ENCODE results near the gene MBD1.
"Not testable (repeated sequence)": the region's sequence is repeated elsewhere in the genome, so short reads cannot be mapped to it uniquely, and the experiment has no call there.

Gene MBD1

GRCh38 chr18:50272568-50272967, 8.8 kb downstream of the MBD1 start:
- no peak overlapping the region for H3K9ac ChIP-seq (ENCODE audit: low read depth, low read length)
- peaks cover 86% of the 10 kb centered on the region for H3K36me3 ChIP-seq (ENCODE audit: control insufficient read depth, insufficient read depth, low read length)
- H3K4me1 ChIP-seq (ENCODE audit: control insufficient read depth, insufficient read depth, low read length): 0 out of 2 replicates have a peak, but pooled peaks cover 6% of the 10 kb centered on the region
- no peaks in the 10 kb centered on the region for H3K27me3 ChIP-seq (ENCODE audit: control insufficient read depth, insufficient read depth, low read length)
- no peaks in the 10 kb centered on the region for H3K9me3 ChIP-seq (ENCODE audit: control insufficient read depth, insufficient read depth, low read length)
- no peak overlapping the region for H3K27ac ChIP-seq (ENCODE audit: low read depth, low read length)
- no peak overlapping the region for H3K4me3 ChIP-seq (ENCODE audit: low read depth, low read length)

GRCh38 chr18:50268022-50268747, 13.1 kb downstream of the MBD1 start:
- no peaks in the 10 kb centered on the region for H3K9me3 ChIP-seq (ENCODE audit: control insufficient read depth, insufficient read depth, low read length)
- H3K27ac ChIP-seq (ENCODE audit: low read depth, low read length): no peak overlapping the region
- H3K27me3 ChIP-seq (ENCODE audit: control insufficient read depth, insufficient read depth, low read length): no peaks in the 10 kb centered on the region; the same call in none of the 2 replicates
- peak overlapping the region; percentile 45 for H3K9ac ChIP-seq (ENCODE audit: low read depth, low read length)
- H3K4me3 ChIP-seq (ENCODE audit: low read depth, low read length): peak overlapping the region; percentile 79
- peaks cover 44% of the 10 kb centered on the region for H3K36me3 ChIP-seq (ENCODE audit: control insufficient read depth, insufficient read depth, low read length)
- peaks cover 10% of the 10 kb centered on the region; the same call in 1 of the 2 replicates for H3K4me1 ChIP-seq (ENCODE audit: control insufficient read depth, insufficient read depth, low read length)

GRCh38 chr18:50266248-50266704, 15.0 kb downstream of the MBD1 start, which contains the start of gene CFAP53:
TSS of gene CFAP53 (minus strand) at chr18:50266495. CDS start at chr18:50266404, 91 bp downstream.
- no peak within 1 kb of the TSS for H3K9ac ChIP-seq (ENCODE audit: low read depth, low read length)
- H3K27ac ChIP-seq (ENCODE audit: low read depth, low read length): no peak within 1 kb of the TSS
- peaks cover 10% of the 10 kb centered on the region; the same call in 1 of the 2 replicates for H3K4me1 ChIP-seq (ENCODE audit: control insufficient read depth, insufficient read depth, low read length)
- H3K4me3 ChIP-seq (ENCODE audit: low read depth, low read length): peak within 1 kb of the TSS; percentile 90
- H3K9me3 ChIP-seq (ENCODE audit: control insufficient read depth, insufficient read depth, low read length): no peaks in the 10 kb centered on the region
- peaks cover 25% of the 10 kb centered on the region for H3K36me3 ChIP-seq (ENCODE audit: control insufficient read depth, insufficient read depth, low read length)
- no peaks in the 10 kb centered on the region; the same call in none of the 2 replicates for H3K27me3 ChIP-seq (ENCODE audit: control insufficient read depth, insufficient read depth, low read length)

- H3K4me3 ChIP-seq (ENCODE audit: low read depth, low read length): no peak overlapping the region
- no peaks in the 10 kb centered on the region for H3K9me3 ChIP-seq (ENCODE audit: control insufficient read depth, insufficient read depth, low read length)
Measured at GRCh38 chr18:50262977-50263376, 18.3 kb downstream of the MBD1 start.

GRCh38 chr18:50250935-50251334, 30.4 kb downstream of the MBD1 start:
- no peak overlapping the region for H3K27ac ChIP-seq (ENCODE audit: low read depth, low read length)
- no peak overlapping the region for H3K4me3 ChIP-seq (ENCODE audit: low read depth, low read length)
- no peaks in the 10 kb centered on the region for H3K27me3 ChIP-seq (ENCODE audit: control insufficient read depth, insufficient read depth, low read length)
- no peaks in the 10 kb centered on the region for H3K36me3 ChIP-seq (ENCODE audit: control insufficient read depth, insufficient read depth, low read length)
- H3K9me3 ChIP-seq (ENCODE audit: control insufficient read depth, insufficient read depth, low read length): no peaks in the 10 kb centered on the region
- no peak overlapping the region for H3K9ac ChIP-seq (ENCODE audit: low read depth, low read length)
- peaks cover 8% of the 10 kb centered on the region for H3K4me1 ChIP-seq (ENCODE audit: control insufficient read depth, insufficient read depth, low read length)

More at GRCh38 chr18:50262977-50263376, 18.3 kb downstream of the MBD1 start:
- H3K4me1 ChIP-seq (ENCODE audit: control insufficient read depth, insufficient read depth, low read length): peaks cover 7% of the 10 kb centered on the region; the same call in 1 of the 2 replicates
- no peaks in the 10 kb centered on the region; the same call in none of the 2 replicates for H3K27me3 ChIP-seq (ENCODE audit: control insufficient read depth, insufficient read depth, low read length)
- no peak overlapping the region for H3K27ac ChIP-seq (ENCODE audit: low read depth, low read length)
- H3K36me3 ChIP-seq (ENCODE audit: control insufficient read depth, insufficient read depth, low read length): no peaks in the 10 kb centered on the region
- no peak overlapping the region for H3K9ac ChIP-seq (ENCODE audit: low read depth, low read length)

- Histone ChIP-seq H3K9me3 (ENCODE audit: control insufficient read depth, insufficient read depth, low read length) (no peaks in the 10 kb centered on the region), H3K4me3 (ENCODE audit: low read depth, low read length) (no peak overlapping the region), H3K36me3 (ENCODE audit: control insufficient read depth, insufficient read depth, low read length) (no peaks in the 10 kb centered on the region), H3K27me3 (ENCODE audit: control insufficient read depth, insufficient read depth, low read length) (no peaks in the 10 kb centered on the region), H3K4me1 (ENCODE audit: control insufficient read depth, insufficient read depth, low read length) (peaks cover 8% of the 10 kb centered on the region), H3K9ac (ENCODE audit: low read depth, low read length) (no peak overlapping the region), H3K27ac (ENCODE audit: low read depth, low read length) (no peak overlapping the region)
Measured at GRCh38 chr18:50249576-50249975, 31.7 kb downstream of the MBD1 start.

- no peak overlapping the region for H3K4me3 ChIP-seq (ENCODE audit: low read depth, low read length)
- H3K9me3 ChIP-seq (ENCODE audit: control insufficient read depth, insufficient read depth, low read length): no peaks in the 10 kb centered on the region
- H3K36me3 ChIP-seq (ENCODE audit: control insufficient read depth, insufficient read depth, low read length): no peaks in the 10 kb centered on the region
- H3K27me3 ChIP-seq (ENCODE audit: control insufficient read depth, insufficient read depth, low read length): no peaks in the 10 kb centered on the region
- no peak overlapping the region for H3K9ac ChIP-seq (ENCODE audit: low read depth, low read length)
- peaks cover 8% of the 10 kb centered on the region for H3K4me1 ChIP-seq (ENCODE audit: control insufficient read depth, insufficient read depth, low read length)
- H3K27ac ChIP-seq (ENCODE audit: low read depth, low read length): no peak overlapping the region
Measured at GRCh38 chr18:50247561-50247960, 33.8 kb downstream of the MBD1 start.

GRCh38 chr18:50241768-50242167, 39.6 kb downstream of the MBD1 start:
- H3K9ac ChIP-seq (ENCODE audit: low read depth, low read length); H3K4me3 ChIP-seq (ENCODE audit: low read depth, low read length); H3K27me3 ChIP-seq (ENCODE audit: control insufficient read depth, insufficient read depth, low read length); H3K36me3 ChIP-seq (ENCODE audit: control insufficient read depth, insufficient read depth, low read length); H3K4me1 ChIP-seq (ENCODE audit: control insufficient read depth, insufficient read depth, low read length); H3K27ac ChIP-seq (ENCODE audit: low read depth, low read length): not testable (repeated sequence)
- H3K9me3 ChIP-seq (ENCODE audit: control insufficient read depth, insufficient read depth, low read length): peaks cover 13% of the 10 kb centered on the region

- H3K9ac ChIP-seq (ENCODE audit: low read depth, low read length): no peak overlapping the region
- H3K4me1 ChIP-seq (ENCODE audit: control insufficient read depth, insufficient read depth, low read length): no peaks in the 10 kb centered on the region
- no peak overlapping the region for H3K27ac ChIP-seq (ENCODE audit: low read depth, low read length)
Measured at GRCh38 chr18:50240080-50240563, 41.2 kb downstream of the MBD1 start.

GRCh38 chr18:50232419-50232818, 48.9 kb downstream of the MBD1 start:
- Histone ChIP-seq H3K27me3 (ENCODE audit: control insufficient read depth, insufficient read depth, low read length) (no peaks in the 10 kb centered on the region), H3K27ac (ENCODE audit: low read depth, low read length) (peak overlapping the region; percentile 36), H3K36me3 (ENCODE audit: control insufficient read depth, insufficient read depth, low read length) (no peaks in the 10 kb centered on the region), H3K9ac (ENCODE audit: low read depth, low read length) (no peak overlapping the region), H3K9me3 (ENCODE audit: control insufficient read depth, insufficient read depth, low read length) (no peaks in the 10 kb centered on the region; the same call in 1 of the 2 replicates), H3K4me1 (ENCODE audit: control insufficient read depth, insufficient read depth, low read length) (0 out of 2 replicates have a peak, but pooled peaks cover 5% of the 10 kb centered on the region), H3K4me3 (ENCODE audit: low read depth, low read length) (no peak overlapping the region)

More at GRCh38 chr18:50240080-50240563, 41.2 kb downstream of the MBD1 start:
- H3K27me3 ChIP-seq (ENCODE audit: control insufficient read depth, insufficient read depth, low read length): no peaks in the 10 kb centered on the region
- no peaks in the 10 kb centered on the region for H3K36me3 ChIP-seq (ENCODE audit: control insufficient read depth, insufficient read depth, low read length)
- H3K4me3 ChIP-seq (ENCODE audit: low read depth, low read length): no peak overlapping the region
- H3K9me3 ChIP-seq (ENCODE audit: control insufficient read depth, insufficient read depth, low read length): peaks cover 13% of the 10 kb centered on the region

- Histone ChIP-seq H3K27me3 (ENCODE audit: control insufficient read depth, insufficient read depth, low read length) (no peaks in the 10 kb centered on the region), H3K4me3 (ENCODE audit: low read depth, low read length) (no peak overlapping the region), H3K9ac (ENCODE audit: low read depth, low read length) (no peak overlapping the region), H3K4me1 (ENCODE audit: control insufficient read depth, insufficient read depth, low read length) (0 out of 2 replicates have a peak, but pooled peaks cover 5% of the 10 kb centered on the region), H3K27ac (ENCODE audit: low read depth, low read length) (peak overlapping the region; percentile 36), H3K9me3 (ENCODE audit: control insufficient read depth, insufficient read depth, low read length) (no peaks in the 10 kb centered on the region; the same call in 1 of the 2 replicates), H3K36me3 (ENCODE audit: control insufficient read depth, insufficient read depth, low read length) (no peaks in the 10 kb centered on the region)
Measured at GRCh38 chr18:50231621-50232020, 49.7 kb downstream of the MBD1 start.
